Activated CD8-positive, alpha-beta memory T cell treated with anti-CD3 and anti-CD28 coated beads for 36 hours (primary cell): ENCODE measurements around the gene CGNL1. TPM values are rescaled to one million over a fixed set of nuclear protein-coding genes. Genes with fewer than 3 reads are reported as not detected.

Experiments used
- CTCF ChIA-PET: fragments of 350-600 bp; sonication (Branson Sonifier 250); formaldehyde crosslinking; loops from one replicate; lab custom pipeline; 2021; ENCODE audit warnings: antibody characterized with exemption; lab: Charles Lee
- POLR2A ChIA-PET: fragments of 350-600 bp; sonication (Branson Sonifier 250); formaldehyde crosslinking; loops from one replicate; lab custom pipeline; 2021; ENCODE audit warnings: antibody characterized with exemption; lab: Charles Lee
- total RNA-seq, 2 experiments: library from RNA; stranded (reverse); gene quantifications; one replicate each; pipeline ENCODE4 v1.2.3, GENCODE V29; 2021

Gene CGNL1
- total RNA-seq, 2 experiments from 2014 or later = not detected

- POLR2A ChIA-PET = no interaction called here
- CTCF ChIA-PET = no interaction called here
Measured at GRCh38 chr15:57476533-57476975, 100.2 kb downstream of the CGNL1 start.

GRCh38 chr15:57477736-57478522 lies 101.6 kb downstream of the CGNL1 start:
- ChIA-PET CTCF (interaction anchor here (0.6 kb wide), 1 partner anchor 286 kb away, joined by 4 read pairs; no protein-coding TSS in a partner anchor), POLR2A (no interaction called here)

GRCh38 chr15:57479005-57479404 lies 102.7 kb downstream of the CGNL1 start:
- CTCF ChIA-PET = no interaction called here

DNA sequence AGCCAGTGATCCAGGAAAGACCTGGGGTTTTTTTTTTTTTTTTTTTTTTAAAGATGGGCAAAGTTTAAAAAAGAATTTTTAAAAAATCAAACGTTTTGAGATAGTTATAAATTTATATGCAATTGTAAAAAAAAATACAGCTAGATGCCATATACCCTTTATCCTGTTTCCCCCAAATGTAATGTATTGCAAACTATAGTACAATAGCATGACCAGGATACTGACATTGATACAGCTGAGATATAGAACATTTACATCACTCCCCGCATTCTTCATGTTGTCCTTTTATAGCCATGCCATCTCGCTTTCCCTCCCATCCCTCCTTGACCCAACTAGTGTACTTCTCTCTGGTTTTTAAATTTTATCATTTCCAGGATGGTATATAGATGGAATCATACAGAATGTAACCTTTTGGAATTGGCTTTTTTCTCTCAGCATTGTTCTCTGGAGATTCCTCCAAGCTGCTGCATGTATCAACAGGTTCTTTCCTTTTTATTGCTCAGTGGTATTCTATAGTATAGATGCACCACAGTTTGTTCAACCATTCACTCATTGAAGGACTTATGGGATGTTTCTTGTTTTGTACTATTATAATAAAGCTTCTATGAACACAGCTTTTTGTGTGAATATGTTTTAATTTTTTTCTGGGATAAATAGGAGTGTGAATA lies 104.9 kb downstream of the CGNL1 start:
- CTCF ChIA-PET = no interaction called here
- POLR2A ChIA-PET = interaction anchor here (0.7 kb wide), 1 partner anchor 1214 kb away, joined by 9 read pairs; no protein-coding TSS in a partner anchor

More at GRCh38 chr15:57479005-57479404, 102.7 kb downstream of the CGNL1 start:
- POLR2A ChIA-PET = no interaction called here

- ChIA-PET POLR2A (no interaction called here), CTCF (no interaction called here)
Measured at GRCh38 chr15:57485869-57486268, 109.6 kb downstream of the CGNL1 start.

DNA sequence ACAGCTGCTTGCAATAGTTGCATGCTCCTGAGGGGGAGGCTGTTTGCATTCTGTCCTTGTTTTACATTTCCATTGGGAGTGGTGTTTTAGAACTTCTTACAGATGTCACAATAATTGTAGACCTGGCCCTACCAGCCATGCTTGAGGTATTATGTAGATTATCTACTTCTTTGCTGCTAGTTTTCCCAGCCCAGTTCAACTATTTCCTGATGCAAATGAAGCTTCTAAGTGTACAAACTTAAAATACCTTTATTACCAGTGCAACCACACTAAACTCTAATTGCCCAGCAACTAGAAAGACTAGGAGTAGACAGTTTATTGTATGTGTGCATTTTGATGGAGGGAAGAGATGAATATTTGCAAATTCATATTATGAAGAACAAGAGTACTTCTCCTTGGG lies 110.5 kb downstream of the CGNL1 start:
- CTCF ChIA-PET = interaction anchor here (0.5 kb wide), 1 partner anchor 1715 kb away, joined by 4 read pairs; no protein-coding TSS in a partner anchor

DNA sequence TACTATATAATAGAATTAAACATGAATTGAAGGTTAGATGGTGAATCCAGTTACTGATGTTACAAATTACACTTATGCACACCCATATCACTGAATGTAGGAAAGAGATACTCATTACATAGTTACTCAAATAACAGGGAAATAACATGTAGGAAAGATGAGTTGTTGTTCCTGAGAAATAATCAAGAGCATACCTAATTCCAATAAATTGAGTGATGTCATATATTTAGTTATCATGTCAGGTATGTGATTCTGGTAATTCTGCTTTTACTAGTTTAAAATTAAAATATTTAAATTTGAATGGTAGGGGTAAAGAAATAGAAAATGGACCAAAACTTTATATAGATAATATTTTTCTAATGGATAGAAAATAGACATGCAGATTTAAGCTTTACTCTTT lies 112.8 kb downstream of the CGNL1 start:
- CTCF ChIA-PET = interaction anchor here (1.7 kb wide), 1 partner anchor 38 kb away, joined by 4 read pairs; no protein-coding TSS in a partner anchor

More for the DNA sequence above, 110.5 kb downstream of the CGNL1 start:
- POLR2A ChIA-PET = no interaction called here

DNA sequence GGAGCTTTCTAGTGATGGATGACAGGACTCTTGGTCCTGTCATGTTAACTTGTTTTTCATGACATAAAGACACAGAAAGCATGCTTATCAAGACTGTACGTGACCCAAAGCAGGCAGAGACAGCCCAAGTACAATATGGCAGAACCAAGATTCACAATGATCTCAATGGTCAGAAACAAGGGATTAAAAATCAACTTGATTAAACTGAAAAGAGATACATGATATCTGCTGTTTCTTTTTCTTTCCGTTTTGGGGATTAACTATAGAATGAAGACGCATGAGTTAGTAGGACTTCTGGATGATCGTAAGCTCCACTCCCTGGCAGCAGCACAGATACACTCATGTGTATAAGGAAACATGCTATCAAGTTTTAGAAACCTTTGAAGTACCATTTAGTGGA lies 117.0 kb downstream of the CGNL1 start:
- ChIA-PET POLR2A (no interaction called here), CTCF (no interaction called here)

More for the DNA sequence above, 112.8 kb downstream of the CGNL1 start:
- POLR2A ChIA-PET = no interaction called here

- POLR2A ChIA-PET = no interaction called here
- CTCF ChIA-PET = no interaction called here
Measured at GRCh38 chr15:57494581-57494980, 118.3 kb downstream of the CGNL1 start.

DNA sequence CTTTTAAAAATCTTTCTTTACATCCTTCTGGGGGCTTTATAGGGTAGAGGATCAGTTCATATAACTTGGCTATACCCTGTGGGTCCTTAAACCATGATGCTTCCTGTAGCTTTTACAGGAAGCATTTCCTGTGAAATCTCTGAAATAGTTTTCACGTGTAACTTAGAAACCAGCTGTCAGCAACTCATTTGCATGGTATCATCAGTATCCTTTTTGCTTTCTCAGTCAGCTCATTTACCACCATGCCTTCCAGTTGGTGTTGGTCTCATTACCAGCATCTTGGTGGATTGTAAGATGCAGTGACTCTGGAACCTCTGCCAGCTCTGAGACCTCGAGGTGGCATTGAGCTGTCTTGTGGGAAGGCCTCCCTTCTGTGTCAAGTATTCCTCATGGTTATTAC lies 118.7 kb downstream of the CGNL1 start:
- CTCF ChIA-PET = no interaction called here
- POLR2A ChIA-PET = no interaction called here

DNA sequence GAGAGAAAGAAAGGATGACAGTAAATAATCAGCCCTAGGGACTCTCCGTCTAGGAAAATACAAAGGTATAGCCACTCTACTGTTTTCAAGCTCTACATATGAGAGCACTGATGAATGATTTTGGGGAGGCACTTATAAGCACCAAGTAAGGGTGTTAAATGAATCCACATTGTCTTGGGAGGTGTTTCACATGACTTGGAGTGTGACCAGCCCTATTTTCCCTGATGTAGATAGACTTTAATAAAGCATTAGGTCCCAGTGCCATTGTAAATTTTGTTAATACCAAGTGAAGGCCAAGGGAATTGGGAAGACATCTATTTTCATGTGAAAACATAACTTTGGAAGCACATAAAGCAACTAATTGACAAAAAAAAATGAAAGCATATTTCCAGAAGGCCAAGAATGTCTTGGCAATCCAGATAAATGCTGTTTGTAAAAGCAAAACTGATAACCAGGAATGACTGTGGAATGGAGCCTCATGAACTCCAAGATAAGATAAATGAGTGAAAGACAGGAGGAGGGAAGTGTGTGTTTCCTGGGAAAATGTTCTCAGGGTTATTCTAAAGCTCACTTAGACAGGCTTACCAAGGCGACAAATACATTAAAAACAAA lies 119.4 kb downstream of the CGNL1 start:
- POLR2A ChIA-PET = no interaction called here
- CTCF ChIA-PET = no interaction called here

DNA sequence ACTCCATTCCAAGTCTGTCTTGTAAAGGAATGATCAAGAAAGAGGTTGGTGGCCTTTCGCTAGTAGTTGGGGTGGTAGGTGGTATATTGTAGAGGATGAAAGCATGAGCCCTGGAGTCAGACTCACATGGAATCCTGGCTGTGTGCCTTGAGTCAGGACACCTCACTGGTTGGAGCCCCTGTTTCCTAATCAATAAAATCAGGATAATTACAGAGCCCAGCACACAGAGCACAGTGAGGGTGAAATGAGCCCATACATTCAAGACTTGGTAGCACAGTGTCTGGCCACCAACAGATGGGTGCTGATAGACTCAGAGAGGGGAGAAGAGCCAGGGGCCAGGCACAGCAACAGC lies 120.3 kb downstream of the CGNL1 start:
- ChIA-PET CTCF (no interaction called here), POLR2A (no interaction called here)

DNA sequence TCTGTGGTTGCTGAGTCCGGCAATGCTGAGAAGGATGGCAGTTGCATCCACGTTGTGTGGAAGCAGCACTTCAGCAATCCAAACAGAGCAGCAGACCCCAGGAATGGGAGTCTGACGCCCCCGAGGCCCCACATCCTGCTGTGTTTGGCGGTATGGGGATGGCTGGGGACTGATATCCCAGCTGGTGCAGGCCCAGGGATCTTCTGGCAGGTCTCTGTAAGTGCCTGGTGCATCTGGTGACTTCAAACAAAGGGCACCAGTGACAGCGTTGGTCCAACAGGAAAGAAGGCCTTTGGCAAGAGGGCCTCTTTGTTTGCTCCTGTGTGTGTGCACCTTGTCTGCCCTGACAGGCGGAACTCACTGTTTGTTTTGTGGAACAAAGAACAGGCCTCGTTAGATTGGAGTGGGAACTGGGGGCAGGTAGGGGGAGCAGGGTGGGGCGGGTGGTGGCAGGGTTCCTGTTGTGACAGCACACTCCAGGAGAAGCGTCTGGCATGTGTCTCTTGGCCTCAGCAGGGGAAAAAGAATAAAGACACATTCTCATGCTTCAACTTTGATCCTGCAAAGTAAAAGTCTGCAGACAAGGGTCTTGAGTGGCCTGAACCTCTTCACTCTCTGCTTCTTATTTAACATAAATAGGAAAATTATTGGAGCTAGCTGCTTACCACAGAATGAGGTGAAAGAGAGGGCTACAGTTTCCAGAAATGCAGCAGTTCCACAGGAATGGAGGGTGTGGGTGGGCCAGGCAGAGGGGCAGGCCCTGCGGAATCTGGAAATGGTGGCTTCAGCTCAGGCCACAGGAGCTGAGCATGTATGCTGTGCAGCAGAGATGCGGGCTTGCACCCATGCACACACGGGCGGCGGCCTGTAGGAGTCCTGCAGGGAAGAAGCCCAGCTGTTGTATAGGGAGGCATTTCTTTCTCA lies 120.9 kb downstream of the CGNL1 start:
- POLR2A ChIA-PET = no interaction called here
- CTCF ChIA-PET = no interaction called here

DNA sequence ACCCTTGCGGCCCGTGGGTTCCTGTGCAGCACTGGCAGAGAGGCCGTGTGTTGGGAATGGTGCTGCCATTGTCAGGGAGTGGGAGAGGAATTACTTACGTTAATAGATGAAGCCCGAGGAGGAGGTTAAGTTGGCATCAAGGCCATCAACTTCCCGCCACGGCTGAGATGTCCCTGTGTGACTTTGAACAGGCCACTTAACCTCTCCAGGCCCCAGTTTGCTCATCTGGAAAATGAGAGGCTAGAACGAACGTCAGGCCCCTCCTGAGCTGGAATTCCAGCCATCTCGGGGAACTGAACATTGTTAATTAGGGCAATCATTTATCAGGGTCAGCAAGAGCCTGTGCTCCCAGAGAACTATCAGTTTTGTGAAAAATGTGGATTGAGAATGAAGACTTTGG lies 124.0 kb downstream of the CGNL1 start:
- ChIA-PET POLR2A (no interaction called here), CTCF (no interaction called here)

- CTCF ChIA-PET = no interaction called here
Measured at GRCh38 chr15:57500979-57501576, 124.8 kb downstream of the CGNL1 start.

GRCh38 chr15:57502116-57502515 lies 125.8 kb downstream of the CGNL1 start:
- ChIA-PET POLR2A (no interaction called here), CTCF (no interaction called here)

More at GRCh38 chr15:57500979-57501576, 124.8 kb downstream of the CGNL1 start:
- POLR2A ChIA-PET = no interaction called here

DNA sequence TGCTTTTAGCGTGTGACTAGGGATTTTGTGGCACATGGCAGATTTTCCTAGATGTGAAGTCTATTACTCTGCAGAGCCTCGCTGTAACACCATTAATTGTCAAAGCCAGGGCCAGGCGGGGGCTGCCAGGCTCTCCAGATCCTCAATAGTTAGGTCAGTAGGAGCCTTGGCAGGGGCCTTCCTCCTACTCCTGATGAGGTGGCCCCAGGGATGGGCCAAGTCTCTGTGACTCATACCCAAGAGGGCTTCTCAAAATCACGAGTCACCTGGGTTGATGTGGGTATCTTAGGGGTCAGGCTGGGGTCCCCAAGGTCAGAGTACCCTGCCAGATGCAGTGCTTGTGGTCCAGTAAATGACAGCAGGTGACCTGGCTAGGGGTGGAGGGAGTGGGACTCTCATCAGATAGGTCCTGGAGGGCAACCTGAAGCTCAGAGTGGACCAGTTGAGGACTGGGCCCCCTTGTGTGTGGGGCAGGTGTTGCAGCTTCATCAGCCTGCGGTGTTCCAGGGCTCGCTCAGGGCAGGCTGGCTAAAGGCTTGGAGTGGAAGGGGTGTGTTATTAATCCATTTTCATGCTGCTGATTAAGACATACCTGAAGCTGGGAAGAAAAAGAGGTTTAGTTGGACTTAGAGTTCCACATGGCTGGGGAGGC lies 126.9 kb downstream of the CGNL1 start:
- POLR2A ChIA-PET = no interaction called here

GRCh38 chr15:57503911-57504598 lies 127.8 kb downstream of the CGNL1 start:
- ChIA-PET CTCF (no interaction called here), POLR2A (no interaction called here)

More for the DNA sequence above, 126.9 kb downstream of the CGNL1 start:
- CTCF ChIA-PET = no interaction called here
